MCF 10A (cell line): ENCODE measurements around the gene PLEKHG1. TPM values are rescaled to one million over a fixed set of nuclear protein-coding genes. Genes with fewer than 3 reads are reported as not detected.

Source experiments
- BruUV-seq: library from RNA; stranded (reverse); fragments of 400-500 nt; replicated peaks from 2 replicates; lab custom pipeline; 2021; lab: Mats Ljungman, UMichigan
- CTCF ChIA-PET: fragments of 300-600 bp; sonication (Branson Sonifier 250); formaldehyde crosslinking; extraction: SDS; loops from one replicate; lab custom pipeline; 2021; ENCODE audit warnings: antibody characterized with exemption, inconsistent platforms; lab: Yijun Ruan, JAX
- POLR2A ChIA-PET: fragments of 300-600, 350-650 bp; sonication (Branson Sonifier 250); formaldehyde crosslinking; extraction: SDS; loops from one replicate; lab custom pipeline; 2020; ENCODE audit warnings: antibody characterized with exemption, inconsistent platforms; lab: Yijun Ruan, JAX
- DNase-seq: peaks from one replicate; pipeline ENCODE4 v3.0.0-alpha.2; 2018; ENCODE audit not compliant: unreplicated experiment
- H3K27ac Mint-ChIP-seq: one replicate; pipeline ENCODE4 v1.8.0; 2022; ENCODE audit warnings: mild to moderate bottlenecking, low read depth, mixed read lengths; ENCODE audit not compliant: unreplicated experiment
- H3K27me3 Mint-ChIP-seq: one replicate; pipeline ENCODE4 v1.8.0; 2022; ENCODE audit warnings: mixed read lengths; ENCODE audit not compliant: insufficient read depth, unreplicated experiment
- H3K36me3 Mint-ChIP-seq: one replicate; pipeline ENCODE4 v1.8.0; 2022; ENCODE audit warnings: mild to moderate bottlenecking, moderate library complexity, mixed read lengths; ENCODE audit not compliant: insufficient read depth, unreplicated experiment
- H3K4me1 Mint-ChIP-seq: one replicate; pipeline ENCODE4 v1.8.0; 2022; ENCODE audit warnings: mixed read lengths; ENCODE audit not compliant: insufficient read depth, unreplicated experiment
- H3K4me3 Mint-ChIP-seq: one replicate; pipeline ENCODE4 v1.8.0; 2022; ENCODE audit warnings: mild to moderate bottlenecking, moderate library complexity, mixed read lengths; ENCODE audit not compliant: unreplicated experiment
- H3K9me3 Mint-ChIP-seq: one replicate; pipeline ENCODE4 v1.8.0; 2022; ENCODE audit warnings: mixed read lengths; ENCODE audit not compliant: unreplicated experiment
- intact Hi-C: fragments of 100-400 bp; cut with micrococcal nuclease; formaldehyde crosslinking; loops from 2 replicates; pipeline ENCODE4 v1.14.1; 2022
- total RNA-seq: library from RNA; stranded (reverse); gene quantifications from 2 replicates; pipeline ENCODE4 v1.2.3, GENCODE V29; 2022
- TF ChIP-seq, protein P1 (sequence below): fragments of 200-600 bp; IDR thresholded peaks from one replicate; pipeline ENCODE4 v1.8.0; 2022; ENCODE audit warnings: antibody characterized with exemption, mild to moderate bottlenecking; ENCODE audit not compliant: unreplicated experiment

PLEKHG1 gene
- total RNA-seq, 1 experiment from 2014 or later: 11.6 TPM

GRCh38 chr6:150632785-150633485, 33.2 kb downstream of the PLEKHG1 start:
- no peak for DNase-seq
- Mint-ChIP-seq H3K9me3 (no peaks in the 10 kb centered on the region), H3K36me3 (no peaks in the 10 kb centered on the region), H3K27ac (no peak overlapping the region), H3K4me1 (no peaks in the 10 kb centered on the region), H3K4me3 (no peak overlapping the region), H3K27me3 (no peaks in the 10 kb centered on the region)
- ChIA-PET CTCF (interaction anchor here (0.6 kb wide), 1 partner anchor 29 kb away, joined by 3 read pairs; no protein-coding TSS in a partner anchor), POLR2A (no interaction called here)
- intact Hi-C loops: no loop called here
- TF ChIP-seq, protein P1, sequence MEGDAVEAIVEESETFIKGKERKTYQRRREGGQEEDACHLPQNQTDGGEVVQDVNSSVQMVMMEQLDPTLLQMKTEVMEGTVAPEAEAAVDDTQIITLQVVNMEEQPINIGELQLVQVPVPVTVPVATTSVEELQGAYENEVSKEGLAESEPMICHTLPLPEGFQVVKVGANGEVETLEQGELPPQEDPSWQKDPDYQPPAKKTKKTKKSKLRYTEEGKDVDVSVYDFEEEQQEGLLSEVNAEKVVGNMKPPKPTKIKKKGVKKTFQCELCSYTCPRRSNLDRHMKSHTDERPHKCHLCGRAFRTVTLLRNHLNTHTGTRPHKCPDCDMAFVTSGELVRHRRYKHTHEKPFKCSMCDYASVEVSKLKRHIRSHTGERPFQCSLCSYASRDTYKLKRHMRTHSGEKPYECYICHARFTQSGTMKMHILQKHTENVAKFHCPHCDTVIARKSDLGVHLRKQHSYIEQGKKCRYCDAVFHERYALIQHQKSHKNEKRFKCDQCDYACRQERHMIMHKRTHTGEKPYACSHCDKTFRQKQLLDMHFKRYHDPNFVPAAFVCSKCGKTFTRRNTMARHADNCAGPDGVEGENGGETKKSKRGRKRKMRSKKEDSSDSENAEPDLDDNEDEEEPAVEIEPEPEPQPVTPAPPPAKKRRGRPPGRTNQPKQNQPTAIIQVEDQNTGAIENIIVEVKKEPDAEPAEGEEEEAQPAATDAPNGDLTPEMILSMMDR: no peak
- no TSS peak for BruUV-seq

DNA sequence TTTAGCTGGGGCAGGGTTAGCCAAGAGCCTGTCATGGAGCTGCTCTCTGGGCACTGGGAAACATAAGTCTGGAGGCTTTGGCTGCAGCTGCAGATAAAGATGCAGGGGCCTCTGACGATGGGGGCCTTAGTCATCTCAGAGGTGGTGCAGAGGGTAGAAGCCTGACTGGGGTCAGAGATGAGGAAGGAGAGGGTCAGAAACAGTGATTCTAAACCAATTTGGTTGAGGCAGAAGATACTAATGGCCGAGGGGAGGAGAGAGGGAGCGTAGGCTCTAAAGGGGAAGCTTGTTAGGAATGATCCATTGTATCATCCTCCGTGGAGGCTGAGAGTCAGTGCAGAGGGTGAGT, 33.8 kb downstream of the PLEKHG1 start:
- H3K4me1 Mint-ChIP-seq: no peaks in the 10 kb centered on the region
- POLR2A ChIA-PET: no interaction called here
- H3K4me3 Mint-ChIP-seq: no peak overlapping the region

GRCh38 chr6:150634176-150634963, 34.7 kb downstream of the PLEKHG1 start:
- H3K4me3 Mint-ChIP-seq: no peak overlapping the region
- ChIA-PET POLR2A (interaction anchor here (1.5 kb wide), 1 partner anchor 28 kb away, joined by 3 read pairs; no protein-coding TSS in a partner anchor), CTCF (interaction anchor here (0.6 to 1.1 kb wide), 2 partner anchors 34 to 54 kb away, joined by 3 read pairs; no protein-coding TSS in a partner anchor)
- H3K4me1 Mint-ChIP-seq: no peaks in the 10 kb centered on the region
- no peaks in the 10 kb centered on the region for H3K36me3 Mint-ChIP-seq
- H3K9me3 Mint-ChIP-seq: no peaks in the 10 kb centered on the region
- DNase-seq: no peak
- BruUV-seq: no TSS peak
- intact Hi-C loops: no loop called here
- H3K27me3 Mint-ChIP-seq: no peaks in the 10 kb centered on the region
- TF ChIP-seq, protein P1: no peak
- H3K27ac Mint-ChIP-seq: no peak overlapping the region

More for the DNA sequence above, 33.8 kb downstream of the PLEKHG1 start:
- CTCF ChIA-PET: no interaction called here
- intact Hi-C loops: no loop called here
- BruUV-seq: no TSS peak
- Mint-ChIP-seq H3K27me3 (no peaks in the 10 kb centered on the region), H3K9me3 (no peaks in the 10 kb centered on the region), H3K27ac (no peak overlapping the region), H3K36me3 (no peaks in the 10 kb centered on the region)
- TF ChIP-seq, protein P1: no peak
- no peak for DNase-seq

- Mint-ChIP-seq H3K4me3 (no peak overlapping the region), H3K4me1 (no peaks in the 10 kb centered on the region), H3K27me3 (no peaks in the 10 kb centered on the region), H3K27ac (no peak overlapping the region), H3K9me3 (no peaks in the 10 kb centered on the region), H3K36me3 (no peaks in the 10 kb centered on the region)
- intact Hi-C loops: no loop called here
- no TSS peak for BruUV-seq
- ChIA-PET CTCF (interaction anchor here (1.1 kb wide), 1 partner anchor 34 kb away, joined by 3 read pairs; no protein-coding TSS in a partner anchor), POLR2A (interaction anchor here (1.5 kb wide), 1 partner anchor 28 kb away, joined by 3 read pairs; no protein-coding TSS in a partner anchor)
- TF ChIP-seq, protein P1: no peak
- DNase-seq: no peak
These were observed 35.2 kb downstream of the PLEKHG1 start for GRCh38 chr6:150634964-150635292.
